A673 (cell line): ENCODE measurements around the gene HSD11B1.

Source experiments
- CTCF ChIP-seq: fragments of 300-800, 200-600 bp; sonication (generic); conservative IDR thresholded peaks from 2 replicates; pipeline ENCODE4 v1.5.1; 2017; ENCODE audit warnings: low read depth, mild to moderate bottlenecking, antibody characterized with exemption, low read length, moderate library complexity, mixed read lengths
- EZH2 ChIP-seq: fragments of 200-600 bp; sonication (generic); IDR thresholded peaks from 2 replicates; pipeline ENCODE4 v1.6.1; 2017; ENCODE audit warnings: borderline replicate concordance, low read depth, mild to moderate bottlenecking, mixed read lengths, antibody characterized with exemption, low read length; ENCODE audit not compliant: poor library complexity, severe bottlenecking

DNA sequence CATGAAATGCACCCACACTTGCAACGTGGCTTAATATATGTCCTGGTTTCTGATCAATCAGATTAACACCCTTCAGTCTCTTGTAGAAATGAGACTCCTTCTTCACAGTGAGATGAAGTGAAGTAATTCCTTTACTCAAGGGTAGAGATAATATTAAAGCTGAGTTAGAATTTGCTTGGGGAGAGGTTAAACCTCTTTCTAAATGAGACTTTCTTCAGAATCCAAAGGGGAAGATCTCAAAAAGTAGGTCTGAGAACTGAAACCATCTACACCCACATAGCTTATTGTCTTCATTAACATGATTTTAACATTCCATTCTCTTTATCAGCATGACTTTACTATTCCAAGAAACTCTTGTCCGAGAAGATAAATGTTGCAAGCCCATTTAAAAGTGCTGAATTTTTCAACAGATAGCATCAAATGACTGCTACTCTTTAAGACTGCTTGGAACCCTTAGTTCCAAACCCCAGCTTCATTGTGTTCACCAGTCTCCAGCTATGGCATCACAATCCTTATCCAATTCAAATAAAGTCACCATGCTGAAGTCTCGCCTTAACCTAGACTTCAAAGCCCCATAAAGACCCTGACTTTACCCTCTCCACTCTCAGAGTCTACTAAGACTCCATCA is 32.0 kb downstream of the HSD11B1 start:
- no peak for TF ChIP-seq CTCF
- TF ChIP-seq EZH2 = no peak
